ENCODE measurements around the gene CD27.
A peak's percentile ranks its signal among the peaks of the same experiment; 100 is the strongest.
"Not testable (repeated sequence)": the region's sequence is repeated elsewhere in the genome, so short reads cannot be mapped to it uniquely, and the experiment has no call there.

CD27 gene

GRCh38 chr12:6494258-6494743 is 49.5 kb downstream of the CD27 start:
- Mint-ChIP-seq H3K27me3 (ENCODE audit: low read depth) (no peaks in the 10 kb centered on the region), H3K4me3 (peak overlapping the region; percentile 89 to 97 (median 90)), H3K27ac (peak overlapping the region; percentile 97 to 99 (median 99)), H3K36me3 (ENCODE audit: low read depth) (peaks cover 23% of the 10 kb centered on the region), H3K9me3 (no peaks in the 10 kb centered on the region), H3K4me1 (peaks cover 27% of the 10 kb centered on the region)
- TF ChIP-seq, protein P1, sequence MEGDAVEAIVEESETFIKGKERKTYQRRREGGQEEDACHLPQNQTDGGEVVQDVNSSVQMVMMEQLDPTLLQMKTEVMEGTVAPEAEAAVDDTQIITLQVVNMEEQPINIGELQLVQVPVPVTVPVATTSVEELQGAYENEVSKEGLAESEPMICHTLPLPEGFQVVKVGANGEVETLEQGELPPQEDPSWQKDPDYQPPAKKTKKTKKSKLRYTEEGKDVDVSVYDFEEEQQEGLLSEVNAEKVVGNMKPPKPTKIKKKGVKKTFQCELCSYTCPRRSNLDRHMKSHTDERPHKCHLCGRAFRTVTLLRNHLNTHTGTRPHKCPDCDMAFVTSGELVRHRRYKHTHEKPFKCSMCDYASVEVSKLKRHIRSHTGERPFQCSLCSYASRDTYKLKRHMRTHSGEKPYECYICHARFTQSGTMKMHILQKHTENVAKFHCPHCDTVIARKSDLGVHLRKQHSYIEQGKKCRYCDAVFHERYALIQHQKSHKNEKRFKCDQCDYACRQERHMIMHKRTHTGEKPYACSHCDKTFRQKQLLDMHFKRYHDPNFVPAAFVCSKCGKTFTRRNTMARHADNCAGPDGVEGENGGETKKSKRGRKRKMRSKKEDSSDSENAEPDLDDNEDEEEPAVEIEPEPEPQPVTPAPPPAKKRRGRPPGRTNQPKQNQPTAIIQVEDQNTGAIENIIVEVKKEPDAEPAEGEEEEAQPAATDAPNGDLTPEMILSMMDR (IDR thresholded peaks at IDR 0.05; ENCODE audit: unreplicated experiment in 3 of 3) = no peak

- Mint-ChIP-seq H3K4me3 (peak overlapping the region; percentile 89 to 97 (median 90)), H3K4me1 (peaks cover 27% of the 10 kb centered on the region), H3K36me3 (ENCODE audit: low read depth) (peaks cover 23% of the 10 kb centered on the region), H3K27me3 (ENCODE audit: low read depth) (no peaks in the 10 kb centered on the region), H3K9me3 (no peaks in the 10 kb centered on the region), H3K27ac (peak overlapping the region; percentile 97 to 99 (median 99))
- TF ChIP-seq, protein P1 (IDR thresholded peaks at IDR 0.05; ENCODE audit: unreplicated experiment in 3 of 3) = no peak
Observed at GRCh38 chr12:6494968-6495367, 50.2 kb downstream of the CD27 start.

GRCh38 chr12:6497291-6497690 is 52.5 kb downstream of the CD27 start:
- not testable (repeated sequence) for H3K27ac Mint-ChIP-seq; H3K27me3 Mint-ChIP-seq (ENCODE audit: low read depth); H3K9me3 Mint-ChIP-seq
- H3K36me3 Mint-ChIP-seq (ENCODE audit: low read depth) = peaks cover 23% of the 10 kb centered on the region
- peaks cover 21% of the 10 kb centered on the region for H3K4me1 Mint-ChIP-seq
- H3K4me3 Mint-ChIP-seq = peak overlapping the region; percentile 48 to 56 (median 53)

GRCh38 chr12:6500466-6500865 is 55.7 kb downstream of the CD27 start:
- H3K9me3 Mint-ChIP-seq = no peaks in the 10 kb centered on the region
- peaks cover 1% of the 10 kb centered on the region for H3K4me1 Mint-ChIP-seq
- H3K36me3 Mint-ChIP-seq (ENCODE audit: low read depth) = peaks cover 24% of the 10 kb centered on the region
- TF ChIP-seq, protein P1 (IDR thresholded peaks at IDR 0.05; ENCODE audit: unreplicated experiment in 3 of 3) = no peak
- no peaks in the 10 kb centered on the region for H3K27me3 Mint-ChIP-seq (ENCODE audit: low read depth)
- no peak overlapping the region for H3K4me3 Mint-ChIP-seq
- no peak overlapping the region for H3K27ac Mint-ChIP-seq

All from nephron (organoid).